Measurements from ENCODE around the gene GP1BA. TPM values are rescaled to one million over a fixed set of nuclear protein-coding genes. Genes with fewer than 3 reads are reported as not detected.

The GP1BA gene
- total and polyA plus RNA-seq, 2 of the 8 experiments (the other 6 are each of a cell fraction or from before 2014, with no cell fraction given): not detected

DNA sequence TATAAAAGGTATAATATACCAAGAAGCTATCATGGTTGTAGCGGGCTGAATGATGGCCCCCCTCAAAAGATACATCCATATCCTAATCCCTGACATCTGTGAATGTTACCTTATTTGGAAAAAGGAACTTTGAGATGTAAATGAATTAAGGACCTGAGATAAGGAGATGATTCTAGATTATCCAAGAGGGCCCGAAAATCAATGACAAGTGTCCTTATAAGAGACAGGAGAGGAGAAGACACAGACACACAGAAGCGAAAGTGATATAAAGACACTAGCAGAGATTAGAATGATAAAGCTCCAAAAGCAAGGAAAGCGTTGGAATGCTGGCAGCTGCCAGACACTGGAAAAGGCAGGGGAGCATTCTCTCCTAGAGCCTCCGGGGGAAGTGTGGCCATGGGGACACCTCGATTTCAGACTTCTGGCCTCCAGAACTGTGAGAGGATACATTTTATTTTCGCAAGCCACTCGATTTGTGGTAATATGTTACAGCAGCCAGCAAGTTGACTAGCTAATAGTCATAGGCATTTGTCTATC, 12.5 kb upstream of the GP1BA start:
- WGBS, 2 experiments (ENCODE audit: extremely low coverage in 1 of 2, insufficient coverage in 1 of 2, insufficient read length in 1 of 2, insufficient replicate concordance in 2 of 2, low coverage in 1 of 2, low lambda C conversion rate in 2 of 2, missing lambda C conversion rate in 1 of 2): 71% methylated on average over 8 of the region's 8 CpGs; no CpG with 5 or more reads in 1 of the 2 experiments
- no peak overlapping the region for H3K27ac ChIP-seq (ENCODE audit: low read depth, low read length)
- H2BK20ac ChIP-seq (ENCODE audit: low read length): no peak overlapping the region
- H3K4me2 ChIP-seq (ENCODE audit: insufficient read depth in 1 of 2, low read depth in 2 of 2, low read length in 2 of 2): no peak overlapping the region
- no peak overlapping the region for H2AK5ac ChIP-seq (ENCODE audit: low read depth, low read length)
- no peak overlapping the region for H3K18ac ChIP-seq (ENCODE audit: extremely low read depth, low read length)
- H3K23me2 ChIP-seq (ENCODE audit: low read depth, low read length): no peaks in the 10 kb centered on the region
- no peak overlapping the region for H3K4ac ChIP-seq (replicated peaks; ENCODE audit: insufficient read length, low read depth, low read length)
- no peak overlapping the region for H3K23ac ChIP-seq (ENCODE audit: insufficient read length)
- H2BK120ac ChIP-seq (replicated peaks; ENCODE audit: low read depth, low read length): no peak overlapping the region
- H3K79me1 ChIP-seq (ENCODE audit: low read depth, low read length): no peaks in the 10 kb centered on the region
- no peak overlapping the region for H2BK5ac ChIP-seq (ENCODE audit: low read depth, low read length)
- H3K27me3 ChIP-seq (replicated peaks in 1 of 4; ENCODE audit: control insufficient read depth in 3 of 4, extremely low read depth in 1 of 4, insufficient read depth in 3 of 4, low read length in 3 of 4): no peaks in the 10 kb centered on the region
- H4K20me1 ChIP-seq (replicated peaks in 1 of 2; ENCODE audit: control insufficient read depth in 1 of 2, insufficient read depth in 2 of 2, low read length in 2 of 2): no peaks in the 10 kb centered on the region
- no peak overlapping the region for H2BK12ac ChIP-seq (ENCODE audit: low read depth, low read length)
- no peak overlapping the region for H4K5ac ChIP-seq (ENCODE audit: insufficient read length, low read depth, low read length)
- no peak overlapping the region for H2AFZ ChIP-seq (ENCODE audit: low read length)
- no peak overlapping the region for H3K14ac ChIP-seq (ENCODE audit: insufficient read length)
- H2BK15ac ChIP-seq (ENCODE audit: low read length): no peak overlapping the region
- peaks cover 0 to 5% (median 1%) of the 10 kb centered on the region in 4 experiments; a peak in 2 of 7 replicates for H3K4me1 ChIP-seq (replicated peaks in 1 of 4; ENCODE audit: control insufficient read depth in 3 of 4, insufficient read depth in 4 of 4, low read length in 3 of 4)
- no peaks in the 10 kb centered on the region for H3K9me3 ChIP-seq (ENCODE audit: insufficient read depth in 2 of 2, low read depth in 1 of 2, low read length in 1 of 2)
- no peak overlapping the region for H4K8ac ChIP-seq (ENCODE audit: extremely low read depth, insufficient read depth, low read length)
- CTCF ChIA-PET (ENCODE audit: partially characterized antibody): interaction anchor here (0.8 to 5.5 kb wide), 7 partner anchors 10 to 142 kb away, joined by 3 to 33 read pairs (median 4); partner anchors contain the start of gene CHRNE
- H3K4me3 ChIP-seq (ENCODE audit: extremely low read depth in 1 of 4, insufficient read depth in 2 of 4, low read depth in 3 of 4, low read length in 4 of 4): no peak overlapping the region
- no peak overlapping the region for H3K56ac ChIP-seq (replicated peaks; ENCODE audit: insufficient read length, low read depth, low read length)
- no peaks in the 10 kb centered on the region for H3K36me3 ChIP-seq (ENCODE audit: control insufficient read depth in 2 of 4, insufficient read depth in 4 of 4, low read length in 3 of 4)
- POLR2A ChIA-PET (ENCODE audit: partially characterized antibody): interaction anchor here (1.2 to 3.4 kb wide), 11 partner anchors 9 to 115 kb away, joined by 3 to 23 read pairs (median 9); partner anchors contain the start of genes GP1BA, PFN1, RNF167 and SLC25A11
- H3K9ac ChIP-seq (replicated peaks in 1 of 4; ENCODE audit: extremely low read depth in 1 of 4, low read depth in 3 of 4, low read length in 3 of 4): no peak overlapping the region
- DNase-seq (ENCODE audit: low read depth in 1 of 2, low spot score in 2 of 2): no peak
- FAIRE-seq: peak; percentile 19
- H3K79me2 ChIP-seq (ENCODE audit: control insufficient read depth in 1 of 2, insufficient read depth in 2 of 2, low read length in 2 of 2): no peaks in the 10 kb centered on the region
- no peak overlapping the region for H4K91ac ChIP-seq (replicated peaks; ENCODE audit: insufficient read length, low read length)
- no peak for TF ChIP-seq NRF1 (IDR thresholded peaks at IDR 0.05; ENCODE audit: low read depth, low read length)
- no peak for TF ChIP-seq E2F6 (IDR thresholded peaks at IDR 0.05)
- TF ChIP-seq PHF8 (conservative IDR thresholded peaks at IDR 0.05; ENCODE audit: low read depth, low read length): no peak
- TF ChIP-seq SAP30 (IDR thresholded peaks at IDR 0.05; ENCODE audit: insufficient read depth, insufficient replicate concordance, low read length): no peak
- TF ChIP-seq JUN (IDR thresholded peaks at IDR 0.05; ENCODE audit: low read depth, low read length): no peak
- TF ChIP-seq CHD1 (IDR thresholded peaks at IDR 0.05; ENCODE audit: low read depth, low read length): no peak
- TF ChIP-seq YY1 (IDR thresholded peaks at IDR 0.05; ENCODE audit: low read depth, low read length): no peak
- no peak for TF ChIP-seq SUZ12 (IDR thresholded peaks at IDR 0.05; ENCODE audit: low read length)
- no peak for TF ChIP-seq HDAC6 (IDR thresholded peaks at IDR 0.05; ENCODE audit: low read depth, low read length)
- TF ChIP-seq MAFK (IDR thresholded peaks at IDR 0.05; ENCODE audit: low read depth, low read length): no peak
- no peak for TF ChIP-seq KDM5A (IDR thresholded peaks at IDR 0.05; ENCODE audit: low read length)
- TF ChIP-seq TAF7 (optimal IDR thresholded peaks at IDR 0.05; ENCODE audit: borderline replicate concordance, low read depth, low read length): no peak
